Posterior cingulate gyrus (tissue), 11 donors: ENCODE results near the gene SEMA4D.

ENCODE experiments used
- DNase-seq, 10 donors: peaks; one replicate each; pipeline versions ENCODE4 v3.0.0 to v3.0.0-alpha.2; 2020 to 2021; ENCODE audit warnings: mixed read lengths in 3 of 10
- intact Hi-C: fragments of 100-400 bp; cut with DNase I; formaldehyde crosslinking; loops from one replicate; pipeline ENCODE4 v1.15.1; 2023

The SEMA4D gene

GRCh38 chr9:89438194-89438593 is 59.7 kb downstream of the SEMA4D start:
- intact Hi-C loops: no loop called here
- peak in 3 of 10 donors; percentile 71 to 80 (median 75) for DNase-seq

DNA sequence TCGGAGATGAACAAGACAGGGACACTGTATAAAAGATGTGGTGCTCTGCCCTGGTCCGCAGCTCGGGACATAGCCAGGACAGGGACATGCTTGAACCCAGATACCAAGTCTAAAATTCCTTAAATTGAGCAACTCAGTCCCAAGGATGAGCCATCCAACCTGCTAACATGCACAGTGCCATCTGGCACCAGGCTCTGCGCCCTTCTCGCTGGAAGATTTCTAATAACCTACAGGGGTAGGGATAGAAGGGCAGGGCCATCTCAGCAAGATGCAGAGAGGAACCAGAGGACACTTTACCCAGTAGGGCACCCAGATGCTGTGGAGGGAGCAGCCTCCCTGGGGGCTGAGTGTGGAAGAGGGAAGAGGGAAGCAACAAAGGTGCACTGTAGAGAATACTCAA is 60.1 kb downstream of the SEMA4D start:
- DNase-seq: peak in 3 of 10 donors; percentile 35 to 79 (median 68)
- intact Hi-C loops: no loop called here

DNA sequence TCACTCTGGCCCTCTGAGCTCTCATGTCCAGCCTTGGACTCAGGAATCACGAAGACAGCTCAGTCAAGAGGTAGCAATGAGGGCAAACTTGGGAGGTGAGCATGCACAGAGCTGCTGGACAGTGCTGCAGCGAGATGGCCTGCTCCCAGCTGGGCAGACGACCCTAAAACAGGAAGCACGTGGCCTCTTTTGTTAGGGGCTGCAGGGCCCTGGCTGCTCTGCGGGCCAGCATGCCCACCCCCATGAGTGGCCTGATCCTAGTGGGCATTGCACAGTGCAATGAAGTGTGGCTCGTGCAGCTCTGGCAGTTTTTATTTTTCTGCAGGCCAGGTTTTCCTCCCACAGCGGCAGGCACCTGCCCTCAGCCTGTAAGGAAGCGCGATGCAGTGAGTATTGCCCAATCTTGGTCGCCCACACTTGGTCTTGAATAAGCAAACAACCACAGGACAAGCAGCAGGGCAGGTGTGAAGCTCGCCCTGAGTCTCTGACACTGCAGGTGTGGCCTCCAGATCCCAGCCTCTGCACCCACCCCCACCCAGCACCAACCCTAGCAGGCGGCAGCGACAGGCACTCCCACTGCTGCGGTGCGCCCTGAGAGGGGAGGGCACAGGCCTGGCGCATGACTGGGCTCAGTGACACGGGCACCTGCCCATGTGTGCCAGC is 60.8 kb downstream of the SEMA4D start:
- peak in 3 of 10 donors; percentile 66 to 82 (median 81) for DNase-seq
- intact Hi-C loops: no loop called here

DNA sequence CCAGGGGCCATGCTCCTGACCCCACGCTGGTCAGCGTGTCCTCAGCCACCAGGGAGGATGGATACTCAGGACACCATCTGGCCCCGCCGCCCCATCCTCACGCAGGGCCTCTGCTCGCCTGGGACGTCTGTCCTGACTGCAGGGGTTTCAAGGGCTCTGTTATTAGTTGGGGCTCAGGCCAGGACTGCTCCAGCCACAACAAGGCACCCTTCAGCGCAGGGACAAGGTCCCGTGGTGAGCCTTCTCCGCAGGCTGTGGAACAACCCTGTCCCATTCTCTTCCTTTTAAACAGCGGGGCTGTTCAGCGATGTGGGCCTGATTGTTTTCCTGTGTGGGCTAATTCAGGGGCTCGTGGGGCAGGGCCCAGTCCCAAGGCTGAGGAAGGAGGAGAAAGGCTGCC is 61.6 kb downstream of the SEMA4D start:
- intact Hi-C loops: no loop called here
- peak in 9 of 10 donors; percentile 51 to 96 (median 71) for DNase-seq

GRCh38 chr9:89435071-89435823 is 62.7 kb downstream of the SEMA4D start:
- intact Hi-C loops: no loop called here
- peak in 3 of 10 donors; percentile 75 to 86 (median 78) for DNase-seq

- intact Hi-C loops: no loop called here
- DNase-seq: peak in 2 of 10 donors; percentile 31 to 39
Measured at GRCh38 chr9:89434636-89435035, 63.3 kb downstream of the SEMA4D start.

DNA sequence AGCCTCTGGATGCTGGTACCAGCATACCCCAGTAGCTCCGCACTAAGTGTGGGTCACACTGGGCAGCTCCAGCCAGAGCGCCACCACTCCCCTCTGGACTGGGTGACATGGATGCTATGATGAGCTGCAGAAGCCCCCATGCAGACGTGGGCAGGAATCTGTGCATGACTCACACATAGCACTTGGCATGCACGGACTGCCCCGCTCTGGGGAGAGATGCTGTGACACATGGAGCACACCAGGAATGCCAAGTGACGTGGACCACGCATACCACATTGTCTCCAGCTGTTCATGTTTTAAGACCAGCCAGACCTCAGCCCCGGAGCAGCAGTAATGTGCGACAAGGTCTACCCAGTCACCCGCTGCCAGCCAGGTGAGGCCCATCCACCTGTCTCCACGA is 64.1 kb downstream of the SEMA4D start:
- intact Hi-C loops: no loop called here
- DNase-seq: peak in 7 of 10 donors; percentile 43 to 96 (median 70)

GRCh38 chr9:89432986-89433530 is 64.9 kb downstream of the SEMA4D start:
- intact Hi-C loops: no loop called here
- peak in 3 of 10 donors; percentile 50 to 74 (median 62) for DNase-seq

DNA sequence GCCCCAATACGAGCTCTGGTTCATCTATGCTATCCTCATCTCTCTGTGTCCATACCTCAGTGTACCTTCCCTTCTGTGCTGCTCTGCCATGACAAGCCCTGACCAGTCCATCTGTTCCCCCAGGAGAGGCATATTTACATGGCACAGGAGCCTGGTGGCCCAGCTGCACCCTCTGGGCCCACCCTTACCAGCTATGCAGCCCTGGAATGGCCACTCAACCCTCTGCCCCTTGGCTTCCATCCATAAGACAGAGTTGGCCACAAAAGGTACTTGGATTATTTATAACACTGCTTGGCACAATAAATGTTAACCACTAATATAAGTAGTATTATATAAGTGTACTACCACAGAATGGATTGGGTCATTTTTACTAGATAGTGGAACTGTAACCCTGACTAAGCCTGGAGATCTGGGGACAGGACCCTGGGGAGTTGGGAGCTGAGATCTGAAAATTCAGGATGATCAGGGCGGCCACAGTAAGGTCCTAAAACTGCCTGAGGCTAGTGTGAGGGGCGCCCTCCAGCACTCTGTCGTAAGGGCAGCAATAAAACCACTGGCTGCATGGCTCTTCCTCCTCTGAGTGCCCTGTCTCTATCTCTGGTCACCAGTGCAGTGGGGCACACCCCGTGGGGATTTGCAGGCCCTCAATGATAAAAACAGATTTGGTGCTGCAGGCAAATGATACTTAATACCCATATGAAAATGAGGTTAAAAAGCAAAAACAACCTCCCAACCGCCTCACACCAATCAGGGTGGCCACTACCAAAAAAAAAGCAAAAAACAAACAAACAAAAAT is 65.8 kb downstream of the SEMA4D start:
- intact Hi-C loops: no loop called here
- peak in 2 of 10 donors; percentile 9 to 31 for DNase-seq

DNA sequence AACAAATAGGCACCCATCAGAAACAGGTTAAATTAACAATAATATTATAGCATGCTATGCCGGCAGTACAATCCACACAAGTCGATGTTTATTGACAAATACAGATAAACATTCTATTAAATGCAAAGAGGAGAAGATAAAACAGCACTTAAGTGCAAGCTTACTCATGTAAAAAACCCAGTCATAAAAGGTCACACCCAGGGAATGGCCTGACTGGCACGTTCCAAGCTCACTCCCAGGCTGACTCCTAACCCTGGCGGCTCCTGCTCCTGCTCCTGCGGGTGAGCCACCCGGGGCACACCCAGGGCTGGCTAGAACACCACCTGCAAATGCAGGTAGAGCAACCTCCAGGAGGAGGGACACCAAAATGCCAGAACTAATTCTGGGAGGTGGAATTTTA is 66.9 kb downstream of the SEMA4D start:
- DNase-seq: peak in 3 of 10 donors; percentile 8 to 77 (median 73)
- intact Hi-C loops: no loop called here

- DNase-seq: peak in 3 of 10 donors; percentile 65 to 74 (median 66)
- intact Hi-C loops: loop anchor here (5.0 kb wide), 1 partner anchor 118 kb away; no protein-coding TSS in a partner anchor
Measured at GRCh38 chr9:89428901-89429890, 68.7 kb downstream of the SEMA4D start.

GRCh38 chr9:89428222-89428761 is 69.6 kb downstream of the SEMA4D start:
- intact Hi-C loops: loop anchor here (5.0 kb wide), 1 partner anchor 119 kb away; no protein-coding TSS in a partner anchor
- peak in 3 of 10 donors; percentile 39 to 77 (median 42) for DNase-seq

DNA sequence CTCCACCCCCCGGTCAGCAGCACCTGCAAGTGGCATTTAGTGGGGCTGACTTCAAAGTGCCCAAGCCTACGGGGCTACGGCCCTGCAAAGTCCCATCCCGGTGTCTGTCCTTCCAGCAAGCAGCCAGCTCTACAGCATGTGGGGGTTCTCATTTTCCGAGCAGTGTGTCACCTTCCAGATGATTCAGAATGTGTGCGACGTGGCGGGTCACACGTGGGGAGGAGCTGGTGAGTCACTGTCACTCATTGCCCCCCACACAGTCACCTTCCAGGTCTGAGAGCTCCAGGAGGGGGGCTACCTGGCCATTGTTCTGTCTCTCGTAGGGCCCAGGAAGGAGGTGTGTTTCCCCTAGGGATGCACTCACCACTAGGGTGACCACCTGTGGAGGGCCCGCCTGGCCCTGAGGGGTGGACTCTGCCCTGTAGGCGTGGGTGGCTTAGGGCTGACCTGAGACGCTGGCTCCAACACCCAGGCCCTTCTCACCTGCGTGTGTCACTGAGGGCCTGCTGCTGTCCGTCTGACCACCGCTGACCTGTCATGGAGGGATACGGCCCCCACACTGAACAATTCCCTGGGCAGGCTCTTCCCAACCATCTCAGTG is 70.2 kb downstream of the SEMA4D start:
- intact Hi-C loops: loop anchor here (5.0 kb wide), 1 partner anchor 120 kb away; no protein-coding TSS in a partner anchor
- peak in 3 of 10 donors; percentile 61 to 87 (median 77) for DNase-seq

DNA sequence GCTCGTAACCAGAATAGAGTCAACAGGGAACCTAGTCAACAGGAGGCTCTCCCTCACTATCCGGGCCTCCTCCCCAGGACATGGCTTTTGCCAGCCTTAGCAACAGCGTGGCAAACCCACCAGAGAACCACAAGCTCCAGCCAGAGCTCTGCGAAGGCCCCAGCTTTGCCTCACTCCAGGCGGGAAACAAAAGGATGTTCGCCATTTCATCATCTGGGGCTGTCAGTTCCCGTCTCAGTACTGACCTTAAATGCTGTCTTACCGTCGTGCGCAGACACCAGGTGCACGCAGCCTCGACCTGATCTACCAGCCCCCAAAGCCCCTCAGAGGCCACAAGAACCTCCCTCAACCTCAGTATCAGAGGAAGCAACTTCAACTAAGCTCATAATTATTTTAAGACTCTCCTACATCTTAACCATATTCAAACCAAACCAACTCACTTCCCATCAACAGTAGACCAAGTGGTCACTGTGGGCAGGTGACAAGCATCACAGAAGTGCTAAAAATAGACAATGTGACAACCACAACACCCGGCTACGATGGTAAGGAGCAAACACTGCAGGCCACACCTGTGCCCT is 71.4 kb downstream of the SEMA4D start:
- peak in 2 of 10 donors; percentile 16 to 28 for DNase-seq
- intact Hi-C loops: loop anchor here (5.0 kb wide), 1 partner anchor 121 kb away; no protein-coding TSS in a partner anchor

- intact Hi-C loops: loop anchor here (5.0 kb wide), 1 partner anchor 121 kb away; no protein-coding TSS in a partner anchor
- peak in 6 of 10 donors; percentile 55 to 91 (median 79) for DNase-seq
Measured at GRCh38 chr9:89425921-89426383, 72.0 kb downstream of the SEMA4D start.

- peak in 2 of 10 donors; percentile 16 to 66 for DNase-seq
- intact Hi-C loops: loop anchor here (5.0 kb wide), 1 partner anchor 122 kb away; no protein-coding TSS in a partner anchor
Measured at GRCh38 chr9:89425024-89425805, 72.7 kb downstream of the SEMA4D start.
